ENCODE measurements around the gene HAUS3. TPM values are rescaled to one million over a fixed set of nuclear protein-coding genes. Genes with fewer than 3 reads are reported as not detected.

HAUS3 gene
- total and polyA plus RNA-seq, 2 of the 13 experiments (the other 11 are each of a cell fraction or from before 2014, with no cell fraction given) = 3.9 to 12.6 TPM

- TF ChIP-seq, protein P1, sequence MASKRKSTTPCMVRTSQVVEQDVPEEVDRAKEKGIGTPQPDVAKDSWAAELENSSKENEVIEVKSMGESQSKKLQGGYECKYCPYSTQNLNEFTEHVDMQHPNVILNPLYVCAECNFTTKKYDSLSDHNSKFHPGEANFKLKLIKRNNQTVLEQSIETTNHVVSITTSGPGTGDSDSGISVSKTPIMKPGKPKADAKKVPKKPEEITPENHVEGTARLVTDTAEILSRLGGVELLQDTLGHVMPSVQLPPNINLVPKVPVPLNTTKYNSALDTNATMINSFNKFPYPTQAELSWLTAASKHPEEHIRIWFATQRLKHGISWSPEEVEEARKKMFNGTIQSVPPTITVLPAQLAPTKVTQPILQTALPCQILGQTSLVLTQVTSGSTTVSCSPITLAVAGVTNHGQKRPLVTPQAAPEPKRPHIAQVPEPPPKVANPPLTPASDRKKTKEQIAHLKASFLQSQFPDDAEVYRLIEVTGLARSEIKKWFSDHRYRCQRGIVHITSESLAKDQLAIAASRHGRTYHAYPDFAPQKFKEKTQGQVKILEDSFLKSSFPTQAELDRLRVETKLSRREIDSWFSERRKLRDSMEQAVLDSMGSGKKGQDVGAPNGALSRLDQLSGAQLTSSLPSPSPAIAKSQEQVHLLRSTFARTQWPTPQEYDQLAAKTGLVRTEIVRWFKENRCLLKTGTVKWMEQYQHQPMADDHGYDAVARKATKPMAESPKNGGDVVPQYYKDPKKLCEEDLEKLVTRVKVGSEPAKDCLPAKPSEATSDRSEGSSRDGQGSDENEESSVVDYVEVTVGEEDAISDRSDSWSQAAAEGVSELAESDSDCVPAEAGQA (IDR thresholded peaks at IDR 0.05; ENCODE audit: low read depth) = no peak
- TF ChIP-seq, protein P1 (CRISPR knock-in tag; IDR thresholded peaks at IDR 0.05; ENCODE audit: borderline replicate concordance) = no peak
- TF ChIP-seq FOSL2 (CRISPR knock-in tag; IDR thresholded peaks at IDR 0.05) = no peak
- TF ChIP-seq PHB2 (IDR thresholded peaks at IDR 0.05; ENCODE audit: partially characterized antibody) = no peak
- 0 out of 2 replicates have a peak, but pooled peaks have one; percentile 47 for TF ChIP-seq MTERF4 (CRISPR knock-in tag; IDR thresholded peaks at IDR 0.05)
- TF ChIP-seq TCF7 (IDR thresholded peaks at IDR 0.05; ENCODE audit: low read depth) = no peak
- TF ChIP-seq CSRNP1 (CRISPR knock-in tag; IDR thresholded peaks at IDR 0.05) = peak; percentile 44; the same call in 1 of the 2 replicates
- TF ChIP-seq, protein P2, sequence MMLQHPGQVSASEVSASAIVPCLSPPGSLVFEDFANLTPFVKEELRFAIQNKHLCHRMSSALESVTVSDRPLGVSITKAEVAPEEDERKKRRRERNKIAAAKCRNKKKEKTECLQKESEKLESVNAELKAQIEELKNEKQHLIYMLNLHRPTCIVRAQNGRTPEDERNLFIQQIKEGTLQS (CRISPR knock-in tag; IDR thresholded peaks at IDR 0.05) = peak; percentile 40; the same call in 1 of the 2 replicates
- peak; percentile 96 for TF ChIP-seq ZNF142 (CRISPR knock-in tag; IDR thresholded peaks at IDR 0.05)
- no peak for TF ChIP-seq PCBP2 (optimal IDR thresholded peaks at IDR 0.05; ENCODE audit: low read depth, low read length, poor library complexity, severe bottlenecking)
- TF ChIP-seq CHD4 (IDR thresholded peaks at IDR 0.05; ENCODE audit: borderline replicate concordance, low read length) = no peak
- no peak for TF ChIP-seq ZSCAN22 (CRISPR knock-in tag; IDR thresholded peaks at IDR 0.05)
Observed at GRCh38 chr4:2262145-2262943, 20.4 kb upstream of the HAUS3 start (continued).

All from HepG2 (cell line).